Left kidney (tissue), 2 donors: ENCODE data around the gene GALNT16. TPM values are rescaled to one million over a fixed set of nuclear protein-coding genes. Genes with fewer than 3 reads are reported as not detected.

Source experiments
- DNase-seq: peaks from one replicate; pipeline ENCODE4 v3.0.0-alpha.2; 2013
- polyA plus RNA-seq: library from polyadenylated mRNA; unstranded; fragments of 120-200 nt; gene quantifications from one replicate; pipeline ENCODE4 v1.2.1, GENCODE V29; 2013; ENCODE audit not compliant: insufficient read length

GALNT16 gene
- polyA plus RNA-seq, 1 donor = 2.7 TPM

- DNase-seq = no peak
Observed at GRCh38 chr14:69337984-69338383, 78.0 kb downstream of the GALNT16 start.

- no peak for DNase-seq
Observed at GRCh38 chr14:69339426-69339825, 79.5 kb downstream of the GALNT16 start.

GRCh38 chr14:69342928-69343525 lies 83.1 kb downstream of the GALNT16 start:
- no peak for DNase-seq

GRCh38 chr14:69344171-69344570 lies 84.2 kb downstream of the GALNT16 start:
- no peak for DNase-seq

DNA sequence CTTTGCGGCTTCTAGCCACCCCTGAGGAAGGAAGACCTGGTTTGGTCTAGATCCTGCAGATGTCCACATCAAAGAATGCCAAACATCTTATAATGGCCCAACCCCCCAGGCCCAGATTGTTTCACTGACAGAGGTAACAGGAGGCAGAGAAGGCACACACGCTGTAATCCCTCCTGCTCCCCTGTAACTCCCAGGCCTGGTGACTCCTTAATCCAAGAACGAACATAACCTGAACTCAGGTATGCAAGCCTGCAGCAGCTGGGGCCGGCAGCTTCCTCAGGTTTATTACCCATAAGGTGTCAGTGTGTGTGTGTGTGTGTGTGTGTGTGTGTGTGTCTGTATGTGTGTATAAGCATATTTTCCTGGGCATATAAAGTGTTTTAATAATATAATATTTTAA lies 85.4 kb downstream of the GALNT16 start:
- no peak for DNase-seq

DNA sequence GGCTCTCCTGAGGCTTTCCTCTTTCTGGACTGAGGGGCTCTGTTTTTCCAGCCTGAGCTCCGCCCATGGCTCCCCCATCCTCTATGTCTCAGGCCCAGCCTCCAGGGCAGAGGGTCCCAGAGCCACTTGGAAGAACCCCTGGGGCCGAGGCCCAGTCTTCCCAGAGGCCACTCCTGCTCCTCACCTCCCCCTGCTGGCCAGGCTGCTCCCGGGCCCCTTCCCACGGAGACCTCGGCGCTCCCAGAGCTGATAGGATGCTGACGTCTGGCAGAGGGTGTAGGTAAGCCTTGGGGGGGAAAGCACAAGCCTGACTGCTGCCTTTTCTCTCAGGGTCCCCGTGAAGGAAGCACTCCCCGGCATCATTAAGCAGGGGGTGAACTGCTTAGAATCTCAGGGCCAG lies 86.8 kb downstream of the GALNT16 start:
- DNase-seq = no peak

GRCh38 chr14:69349091-69349777 lies 89.3 kb downstream of the GALNT16 start:
- no peak for DNase-seq

- DNase-seq = no peak
Observed at GRCh38 chr14:69350892-69351291, 90.9 kb downstream of the GALNT16 start.

- DNase-seq = no peak
Observed at GRCh38 chr14:69351385-69351784, 91.4 kb downstream of the GALNT16 start.

DNA sequence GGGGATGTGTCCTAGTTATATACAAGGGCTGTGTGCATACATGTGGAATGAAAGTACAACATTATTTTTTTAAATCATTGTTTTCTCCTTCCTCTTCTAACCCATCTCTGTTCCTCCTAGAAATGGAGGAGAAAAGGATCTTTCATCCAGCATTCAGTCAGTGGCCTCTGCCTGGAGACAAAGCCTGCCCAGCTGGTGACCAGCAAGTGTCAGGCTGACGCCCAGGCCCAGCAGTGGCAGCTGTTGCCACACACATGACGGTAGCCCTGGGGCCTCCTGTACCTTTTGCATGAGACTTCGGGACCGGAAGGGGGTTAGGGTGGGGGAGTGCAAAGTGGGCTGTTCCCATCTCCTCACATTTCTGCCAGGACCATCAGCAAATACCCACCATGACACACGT lies 92.0 kb downstream of the GALNT16 start:
- DNase-seq = no peak

GRCh38 chr14:69353168-69353567 lies 93.2 kb downstream of the GALNT16 start:
- no peak for DNase-seq

DNA sequence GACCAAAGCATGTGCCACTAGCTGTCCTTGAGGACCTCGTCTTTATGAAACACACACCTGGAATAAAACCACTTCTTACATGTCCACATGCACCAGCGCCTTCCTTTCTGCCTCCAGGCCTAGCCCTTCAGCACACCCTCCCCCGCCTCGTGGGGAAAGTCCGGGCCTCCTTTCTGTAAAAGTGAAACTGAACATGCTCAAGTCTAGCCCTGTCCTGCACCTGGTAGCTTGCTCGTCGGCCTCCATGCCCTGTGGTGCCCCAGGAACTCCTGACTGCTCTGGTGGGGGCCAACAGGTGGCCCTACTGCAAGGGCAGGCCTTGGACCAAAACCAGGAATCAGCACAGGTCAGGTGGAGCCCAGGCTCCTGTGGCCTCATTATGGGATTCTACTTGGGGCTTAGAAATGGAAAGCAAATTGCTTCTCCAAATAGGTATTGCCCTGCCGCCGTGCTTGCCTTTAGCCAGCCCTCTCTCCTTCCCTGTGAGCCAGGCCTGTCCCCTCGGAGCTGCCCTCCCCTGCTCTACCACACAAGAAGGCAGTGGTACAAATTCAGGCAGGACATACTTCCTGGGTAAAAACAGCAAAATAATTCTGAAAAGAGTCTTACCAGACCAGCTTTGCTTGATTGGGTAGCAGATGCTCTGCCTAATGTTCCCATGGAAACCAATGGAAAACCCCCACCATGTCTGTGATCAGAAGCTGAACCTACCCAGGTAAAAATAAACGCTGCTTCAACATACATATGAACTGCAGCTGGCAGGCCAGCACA lies 94.6 kb downstream of the GALNT16 start:
- DNase-seq = no peak

DNA sequence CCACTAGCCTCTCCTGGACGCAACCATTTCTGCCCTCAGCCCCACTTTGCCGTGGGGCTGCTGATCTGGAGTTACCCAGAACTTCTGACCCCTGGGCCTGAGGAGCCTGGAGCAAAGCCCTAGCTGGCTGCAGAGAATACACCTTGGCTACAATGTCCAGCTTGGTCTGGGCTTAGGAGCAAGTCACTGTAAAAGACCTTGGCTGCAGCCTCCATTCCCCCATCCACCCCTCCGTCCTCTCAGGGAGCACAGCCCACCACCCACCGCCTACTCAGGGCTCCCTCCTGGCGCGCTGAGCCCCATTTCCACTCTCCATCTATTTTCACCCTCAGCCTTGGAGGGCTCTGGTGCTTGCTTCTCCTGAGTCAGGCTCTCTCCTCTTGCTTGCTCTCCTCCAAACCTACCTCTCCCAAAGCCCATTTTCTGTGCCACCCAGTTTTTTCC lies 95.2 kb downstream of the GALNT16 start:
- DNase-seq = no peak

DNA sequence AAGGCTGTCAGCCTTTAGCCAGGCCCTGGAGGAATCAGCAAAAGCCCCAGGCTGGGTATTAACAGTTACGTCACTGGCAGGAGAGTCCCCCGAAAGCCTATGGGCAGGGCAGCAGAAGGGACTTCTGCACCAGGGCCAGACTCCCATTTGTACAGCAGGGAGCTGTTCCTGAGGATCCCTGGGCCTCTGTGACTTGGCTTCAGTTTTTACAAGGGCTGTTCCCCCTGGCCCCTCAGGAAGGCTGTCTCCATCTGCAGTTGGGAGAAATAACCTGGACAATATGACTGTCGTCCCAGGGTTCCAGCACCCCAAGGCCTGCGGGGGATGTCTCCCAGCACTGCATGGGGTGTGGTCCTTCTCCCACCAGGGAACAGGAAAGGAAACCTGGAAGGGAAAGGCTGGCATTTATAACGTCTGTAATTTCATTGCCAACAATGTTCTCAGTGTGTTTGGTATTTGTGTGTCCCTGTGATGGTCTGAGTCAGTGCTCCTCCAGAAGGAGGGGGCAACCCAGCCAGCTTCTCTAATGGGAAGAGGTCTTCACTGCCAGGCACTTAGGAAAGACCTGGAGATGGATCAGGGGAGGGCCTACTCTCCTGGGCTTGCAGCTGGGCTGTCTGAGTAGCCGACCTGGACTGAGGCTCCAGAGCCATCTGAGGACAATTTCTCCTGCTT lies 95.8 kb downstream of the GALNT16 start:
- DNase-seq = no peak

GRCh38 chr14:69356903-69357543 lies 97.1 kb downstream of the GALNT16 start:
- DNase-seq = no peak

DNA sequence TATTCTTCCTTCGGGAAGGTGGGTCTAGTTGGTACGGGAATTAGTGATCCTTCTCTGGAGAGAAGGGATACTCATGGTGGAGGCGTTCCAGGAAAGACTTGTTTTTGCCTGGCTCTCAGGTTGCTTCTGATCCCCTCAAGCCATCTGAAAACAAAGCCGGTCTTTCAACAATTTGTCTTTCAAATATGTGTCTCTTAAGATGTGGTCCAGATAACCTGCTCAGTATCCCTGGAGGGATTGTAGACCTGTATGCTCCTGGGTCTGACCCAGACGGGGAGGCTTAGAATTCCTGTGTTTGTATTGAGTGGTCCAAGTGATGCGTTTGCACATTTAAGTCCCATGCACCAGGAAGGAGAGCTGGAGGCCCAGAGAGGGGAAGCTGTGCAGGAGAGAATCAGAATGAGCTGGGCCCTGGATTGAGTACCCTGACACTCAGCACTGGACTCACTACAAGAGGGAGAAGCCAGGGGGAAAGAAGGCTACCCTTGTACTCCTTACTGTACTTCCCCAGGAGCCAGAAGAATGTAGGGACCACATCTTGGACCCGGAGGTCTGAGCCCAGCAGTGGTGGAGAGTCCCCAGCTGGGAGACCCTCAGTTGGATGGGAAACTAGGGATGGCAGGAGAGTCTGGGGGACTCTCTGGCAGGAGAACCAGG lies 97.7 kb downstream of the GALNT16 start:
- no peak for DNase-seq

DNA sequence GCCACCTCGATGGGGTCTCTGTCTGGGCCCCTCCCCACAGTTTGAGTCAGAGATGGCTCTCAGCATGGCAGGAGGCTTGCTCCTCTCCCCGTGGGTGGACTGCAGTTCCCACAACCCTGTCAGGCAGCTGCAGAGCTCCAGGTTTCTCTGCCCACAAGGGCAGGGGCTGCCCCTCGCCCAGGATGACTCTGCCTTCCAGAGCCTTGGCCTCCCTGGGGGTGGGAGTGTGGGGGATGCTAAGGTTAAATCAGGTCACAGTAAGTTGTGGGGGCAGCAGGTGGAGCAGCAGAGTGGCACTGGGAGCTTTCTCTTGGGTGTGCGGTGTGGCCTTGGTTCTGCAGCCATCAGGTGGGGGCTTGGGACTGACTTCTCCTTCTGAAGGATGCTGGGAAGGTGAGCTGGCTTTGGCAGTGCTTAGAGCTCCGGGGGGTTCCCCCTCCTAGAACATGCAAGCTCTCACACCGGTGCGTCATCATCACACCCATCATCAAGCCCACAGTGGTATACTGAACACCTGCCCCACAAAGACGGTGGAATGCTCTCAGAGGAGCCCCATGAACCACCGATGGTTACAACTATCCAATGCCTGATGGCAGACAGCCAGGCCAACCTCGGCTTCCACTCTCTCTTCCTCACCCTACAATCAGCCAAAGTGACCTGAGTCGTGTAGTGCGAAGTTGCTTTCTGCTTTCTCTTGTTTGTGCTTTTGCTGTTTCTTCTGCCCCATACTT lies 98.4 kb downstream of the GALNT16 start:
- no peak for DNase-seq

DNA sequence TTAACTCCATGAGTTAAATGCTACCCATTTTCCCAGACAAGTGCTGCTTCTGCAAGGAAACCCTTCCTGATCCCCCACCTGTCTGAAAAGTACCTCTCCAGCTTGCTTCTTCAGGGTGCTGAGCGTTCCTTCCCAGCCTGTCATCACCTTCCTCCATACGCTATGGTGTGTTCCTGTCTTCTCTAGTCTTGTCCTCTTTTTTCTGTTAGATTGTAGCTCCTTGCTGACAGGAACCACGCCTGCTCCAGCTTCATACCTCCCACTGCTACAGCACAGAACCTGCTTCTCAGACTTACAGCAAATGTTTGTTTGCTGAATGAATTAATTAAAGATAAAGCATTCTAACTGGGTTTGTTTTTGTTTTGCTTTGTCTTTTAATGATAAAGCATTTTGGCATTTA lies 99.0 kb downstream of the GALNT16 start:
- no peak for DNase-seq

- no peak for DNase-seq
Observed at GRCh38 chr14:69360438-69361108, 100.6 kb downstream of the GALNT16 start.

DNA sequence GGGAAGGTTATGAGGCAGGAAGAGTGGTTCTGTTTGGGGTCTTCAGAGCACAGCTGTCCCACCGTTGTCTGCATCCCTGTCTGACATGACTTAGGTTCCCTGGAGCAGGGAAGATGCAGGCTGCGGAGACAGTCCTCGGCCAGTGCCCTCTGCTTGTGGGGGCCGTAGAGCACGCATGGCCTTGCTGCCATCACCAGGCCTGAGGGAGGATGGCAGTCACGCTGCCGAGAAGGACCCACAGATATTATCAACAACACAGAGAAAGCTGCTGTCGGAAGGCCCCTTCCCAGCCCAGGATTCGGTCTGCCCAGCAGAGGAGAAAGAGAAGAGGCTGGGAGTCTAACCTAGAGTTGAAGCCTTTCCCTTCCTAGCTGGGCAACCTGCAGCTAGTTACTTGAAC lies 103.1 kb downstream of the GALNT16 start:
- DNase-seq = no peak
